ENCODE data around the gene RNF111. TPM values are rescaled to one million over a fixed set of nuclear protein-coding genes. Genes with fewer than 3 reads are reported as not detected.

RNF111 gene
- total and polyA plus RNA-seq, 2 of the 13 experiments (the other 11 are each of a cell fraction or from before 2014, with no cell fraction given) = 12.1 to 23.1 TPM

GRCh38 chr15:59104602-59104911 is 117.1 kb downstream of the RNF111 start:
- Histone ChIP-seq H4K20me1 (ENCODE audit: insufficient read depth, low read length) (no peaks in the 10 kb centered on the region), H3K9ac (ENCODE audit: insufficient read depth, low read depth, low read length) (peak overlapping the region; percentile 86), H3K4me2 (ENCODE audit: low read depth, low read length) (peak overlapping the region; percentile 89), H3K36me3 (replicated peaks in 1 of 2; ENCODE audit: control insufficient read depth in 1 of 2, insufficient read depth in 2 of 2, low read length in 2 of 2) (peaks cover 1 to 22% of the 10 kb centered on the region in 2 experiments; a peak in 4 of 5 replicates), H3K4me1 (ENCODE audit: insufficient read depth, low read length) (peaks cover 29% of the 10 kb centered on the region), H3K27me3 (ENCODE audit: control insufficient read depth in 1 of 2, insufficient read depth in 2 of 2, low read length in 2 of 2) (no peaks in the 10 kb centered on the region), H3K79me2 (ENCODE audit: insufficient read depth, low read length) (peaks cover 32% of the 10 kb centered on the region), H3K27ac (ENCODE audit: extremely low read length, insufficient read depth, low read length) (peak overlapping the region; percentile 86), H3K4me3 (replicated peaks in 1 of 3; ENCODE audit: insufficient read depth in 1 of 3, low read depth in 2 of 3, low read length in 3 of 3) (peak overlapping the region; percentile 84 to 96 (median 84)), H3K9me3 (ENCODE audit: low read length) (no peaks in the 10 kb centered on the region), H2AFZ (ENCODE audit: low read length) (peak overlapping the region; percentile 99)
- ChIA-PET POLR2A (no interaction called here), CTCF (ENCODE audit: low intra/inter-chr PET ratio, low total read pairs) (no interaction called here)
- FAIRE-seq = no peak
- intact Hi-C loops (cut with micrococcal nuclease; ENCODE audit: unreplicated experiment) (loop anchor here (10.0 kb wide), 1 partner anchor 120 kb away; the partner anchor contains the start of gene RNF111), in situ Hi-C loops (cut with HindIII; ENCODE audit: extremely low pct_ligation_motif_present, low pct_unique_long_range_greater_than_20kb) (no loop called here)
- under 1% methylated on average over 9 of the region's 9 CpGs for WGBS (ENCODE audit: low lambda C conversion rate)
- DNase-seq (ENCODE audit: low spot score) = no peak
- peak; percentile 43 for ATAC-seq
- BruUV-seq (replicated peaks) = no TSS peak
- TF ChIP-seq KMT2A (CRISPR knock-in tag; IDR thresholded peaks at IDR 0.05) (no peak), IRF9 (CRISPR knock-in tag; IDR thresholded peaks at IDR 0.05; ENCODE audit: borderline replicate concordance) (no peak), ZBED4 (CRISPR knock-in tag; IDR thresholded peaks at IDR 0.05; ENCODE audit: borderline replicate concordance) (no peak), ZBTB2 (CRISPR knock-in tag; IDR thresholded peaks at IDR 0.05; ENCODE audit: low read depth) (no peak), SOX13 (IDR thresholded peaks at IDR 0.05) (no peak), SOX13 (CRISPR knock-in tag; conservative IDR thresholded peaks at IDR 0.05 in 1 of 2, IDR thresholded peaks at IDR 0.05 in 1 of 2) (no peak), ELF1 (CRISPR knock-in tag; IDR thresholded peaks at IDR 0.05) (peak; percentile 31; the same call in 1 of the 2 replicates), ZBTB8A (CRISPR knock-in tag; IDR thresholded peaks at IDR 0.05; ENCODE audit: borderline replicate concordance, low read depth) (no peak), ZNF18 (CRISPR knock-in tag; IDR thresholded peaks at IDR 0.05; ENCODE audit: insufficient replicate concordance) (no peak), SETDB1 (CRISPR knock-in tag; IDR thresholded peaks at IDR 0.05; ENCODE audit: borderline replicate concordance) (no peak), NCOR1 (IDR thresholded peaks at IDR 0.05; ENCODE audit: borderline replicate concordance, low read length) (no peak), GABPA (IDR thresholded peaks at IDR 0.05; ENCODE audit: low read depth, low read length) (no peak), GABPA (CRISPR knock-in tag; IDR thresholded peaks at IDR 0.05; ENCODE audit: low read depth) (peak; percentile 36; the same call in 1 of the 2 replicates), POLR2G (IDR thresholded peaks at IDR 0.05; ENCODE audit: low read depth, low read length) (no peak), ELF3 (CRISPR knock-in tag; IDR thresholded peaks at IDR 0.05) (peak; percentile 19; the same call in 1 of the 2 replicates)
- TF ChIP-seq, protein P1, sequence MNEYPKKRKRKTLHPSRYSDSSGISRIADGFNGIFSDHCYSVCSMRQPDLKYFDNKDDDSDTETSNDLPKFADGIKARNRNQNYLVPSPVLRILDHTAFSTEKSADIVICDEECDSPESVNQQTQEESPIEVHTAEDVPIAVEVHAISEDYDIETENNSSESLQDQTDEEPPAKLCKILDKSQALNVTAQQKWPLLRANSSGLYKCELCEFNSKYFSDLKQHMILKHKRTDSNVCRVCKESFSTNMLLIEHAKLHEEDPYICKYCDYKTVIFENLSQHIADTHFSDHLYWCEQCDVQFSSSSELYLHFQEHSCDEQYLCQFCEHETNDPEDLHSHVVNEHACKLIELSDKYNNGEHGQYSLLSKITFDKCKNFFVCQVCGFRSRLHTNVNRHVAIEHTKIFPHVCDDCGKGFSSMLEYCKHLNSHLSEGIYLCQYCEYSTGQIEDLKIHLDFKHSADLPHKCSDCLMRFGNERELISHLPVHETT (CRISPR knock-in tag; conservative IDR thresholded peaks at IDR 0.05) = no peak
